Kidney glomerular epithelial cell (primary cell): Measurements from ENCODE around the gene ZCCHC3.

Source experiments
- DNase-seq: peaks from one replicate; lab custom pipeline; 2025; lab: John Stamatoyannopoulos, UW

ZCCHC3 gene

GRCh38 chr20:284172-284571 lies 13.2 kb upstream of the ZCCHC3 start:
- no peak for DNase-seq

- DNase-seq = no peak
Measured at GRCh38 chr20:286508-286907, 10.9 kb upstream of the ZCCHC3 start.

GRCh38 chr20:288956-289692 lies 8.2 kb upstream of the ZCCHC3 start:
- DNase-seq = no peak

GRCh38 chr20:289693-290083 lies 7.7 kb upstream of the ZCCHC3 start:
- no peak for DNase-seq

GRCh38 chr20:290084-290831 lies 7.1 kb upstream of the ZCCHC3 start, which contains the start of gene C20orf96:
C20orf96 (minus strand) TSS chr20:290750; CDS start chr20:290610, 140 bp downstream.
- peak; percentile 91 for DNase-seq

GRCh38 chr20:294602-295001 lies 2.8 kb upstream of the ZCCHC3 start:
- no peak for DNase-seq

- DNase-seq = no peak
Measured at GRCh38 chr20:295804-296203, 1.6 kb upstream of the ZCCHC3 start.

GRCh38 chr20:297925-298775 lies 780 bp downstream of the ZCCHC3 start:
- DNase-seq = peak; percentile 10

GRCh38 chr20:298776-299391 lies 1.5 kb downstream of the ZCCHC3 start:
- no peak for DNase-seq

GRCh38 chr20:300345-300990 lies 3.1 kb downstream of the ZCCHC3 start:
- no peak for DNase-seq

- no peak for DNase-seq
Measured at GRCh38 chr20:301886-302848, 4.8 kb downstream of the ZCCHC3 start.

- DNase-seq = no peak
Measured at GRCh38 chr20:305745-306144, 8.4 kb downstream of the ZCCHC3 start.

- no peak for DNase-seq
Measured at GRCh38 chr20:308427-309038, 11.2 kb downstream of the ZCCHC3 start.

- no peak for DNase-seq
Measured at GRCh38 chr20:309306-309840, 12.0 kb downstream of the ZCCHC3 start.

GRCh38 chr20:309841-310644 lies 12.7 kb downstream of the ZCCHC3 start:
- peak; percentile 93 for DNase-seq

GRCh38 chr20:310645-311044 lies 13.3 kb downstream of the ZCCHC3 start:
- no peak for DNase-seq

GRCh38 chr20:311609-312008 lies 14.2 kb downstream of the ZCCHC3 start:
- DNase-seq = no peak

GRCh38 chr20:312067-312466 lies 14.7 kb downstream of the ZCCHC3 start:
- DNase-seq = no peak

- no peak for DNase-seq
Measured at GRCh38 chr20:312866-313265, 15.5 kb downstream of the ZCCHC3 start.
